NCI-H226 (cell line): ENCODE measurements around the gene LRRC28.

ENCODE experiments used
- DNase-seq: peaks from one replicate; pipeline ENCODE4 v3.0.0-alpha.2; 2015

LRRC28 gene

GRCh38 chr15:99438691-99439523, 187.6 kb downstream of the LRRC28 start:
- no peak for DNase-seq

- DNase-seq, result no peak
Measured at GRCh38 chr15:99439524-99439835, 188.2 kb downstream of the LRRC28 start.

GRCh38 chr15:99440029-99440428, 188.7 kb downstream of the LRRC28 start:
- no peak for DNase-seq
